Measurements from ENCODE around the gene STRBP.

DNA sequence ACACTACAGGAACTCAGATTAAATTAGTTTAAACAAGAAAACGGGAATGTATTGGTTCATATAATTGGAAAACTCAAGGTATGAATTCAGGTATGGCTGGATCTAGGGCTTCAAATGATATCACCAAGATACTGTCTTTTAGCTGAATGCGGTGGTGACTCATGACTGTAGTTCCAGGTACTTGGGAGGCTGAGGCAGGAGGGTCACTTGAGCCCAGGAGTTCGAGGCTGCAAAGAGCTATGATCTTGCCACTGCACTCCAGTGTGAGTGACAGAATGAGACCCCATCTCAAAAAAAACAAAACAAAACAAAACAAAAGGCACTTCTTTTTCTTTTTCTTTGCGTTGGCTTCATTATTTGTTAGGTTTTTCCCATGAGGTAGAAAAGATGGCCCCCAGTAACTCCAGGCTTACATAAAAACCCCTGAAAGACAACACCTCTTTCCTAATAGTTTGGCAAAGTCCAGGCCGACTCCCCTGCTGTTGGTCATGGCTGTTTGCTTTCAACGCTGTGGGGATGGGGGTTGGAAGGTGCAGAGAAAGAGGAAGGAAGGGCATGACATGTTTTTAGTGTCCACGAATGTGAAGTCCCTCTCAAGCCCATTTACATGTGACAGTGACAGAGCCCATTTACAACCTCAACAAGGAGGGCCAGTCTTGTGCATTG lies 47.8 kb upstream of the STRBP start:
- TF ChIP-seq CTCF (IDR thresholded peaks at IDR 0.05; ENCODE audit: low read depth, low read length, poor library complexity, severe bottlenecking) (no peak), EZH2phosphoT487 (IDR thresholded peaks at IDR 0.05; ENCODE audit: borderline replicate concordance, low read length) (no peak)

Measured in DOHH2 (cell line).